Breast epithelium (tissue), 4 donors: ENCODE data around the gene VPS29. TPM values are rescaled to one million over a fixed set of nuclear protein-coding genes. Genes with fewer than 3 reads are reported as not detected.
A peak's percentile ranks its signal among the peaks of the same experiment; 100 is the strongest.

Experiments used
- DNase-seq, 2 donors: peaks; one replicate each; pipeline ENCODE4 v3.0.0-alpha.2; 2019; ENCODE audit warnings: low spot score in 2 of 2
- H3K27ac ChIP-seq, 2 donors: fragments of 200-600 bp; sonication (generic) in 1 of 2; one replicate each; pipeline ENCODE4 v1.5.1; 2016 to 2019; ENCODE audit warnings: mild to moderate bottlenecking in 1 of 2
- H3K27me3 ChIP-seq, 2 donors: fragments of 200-600 bp; sonication (generic) in 1 of 2; one replicate each; pipeline versions ENCODE4 v1.5.1 to v1.6.0; 2017 to 2019; ENCODE audit warnings: control low read depth in 1 of 2, mild to moderate bottlenecking in 1 of 2
- H3K36me3 ChIP-seq: fragments of 200-600 bp; one replicate; pipeline ENCODE4 v1.5.1; 2019
- H3K4me1 ChIP-seq, 2 donors: fragments of 200-600 bp; sonication (generic); one replicate each; pipeline ENCODE4 v1.5.1; 2016 to 2019; ENCODE audit warnings: control low read depth in 1 of 2
- H3K4me3 ChIP-seq, 3 donors: fragments of 200-600 bp; sonication (generic); 1 replicate in 2 of 3; 2 replicates in 1 of 3; pipeline ENCODE4 v1.5.1; 2016 to 2019; ENCODE audit warnings: mild to moderate bottlenecking in 3 of 3, moderate library complexity in 2 of 3
- H3K9me3 ChIP-seq, 2 donors: fragments of 200-600 bp; sonication (generic) in 1 of 2; one replicate each; pipeline ENCODE4 v1.5.1; 2016 to 2019; ENCODE audit warnings: control low read depth in 1 of 2
- POLR2A ChIP-seq: fragments of 450-650 bp; IDR thresholded peaks from one replicate; pipeline ENCODE4 v1.6.1; 2016; ENCODE audit warnings: antibody characterized with exemption, mild to moderate bottlenecking, moderate library complexity
- POLR2AphosphoS5 ChIP-seq, 3 donors: sonication (generic); formaldehyde crosslinking; IDR thresholded peaks; one replicate each; pipeline ENCODE4 v1.6.1; 2017; ENCODE audit warnings: antibody characterized with exemption in 3 of 3
- intact Hi-C: fragments of 100-400 bp; cut with DNase I; formaldehyde crosslinking; loops from one replicate; pipeline ENCODE4 v1.15.1; 2023; ENCODE audit warnings: low total_unique reads
- total RNA-seq, 3 donors: library from RNA; depleted of rRNA; stranded (reverse); fragments of >200 nt; gene quantifications; one replicate each; pipeline ENCODE4 v1.1.0, GENCODE V29; 2016
- TF ChIP-seq, protein P1 (sequence below), 3 donors: fragments of 450-650 bp; IDR thresholded peaks; one replicate each; pipeline ENCODE4 v1.5.1; 2016 to 2017; ENCODE audit warnings: antibody characterized with exemption in 3 of 3, mild to moderate bottlenecking in 3 of 3, moderate library complexity in 3 of 3

VPS29 gene
- 100 to 1,000 TPM in 1 of 3 donors, 10 to 100 TPM in 2; 82.9 to 135 (median 96.7) TPM for total RNA-seq

DNA sequence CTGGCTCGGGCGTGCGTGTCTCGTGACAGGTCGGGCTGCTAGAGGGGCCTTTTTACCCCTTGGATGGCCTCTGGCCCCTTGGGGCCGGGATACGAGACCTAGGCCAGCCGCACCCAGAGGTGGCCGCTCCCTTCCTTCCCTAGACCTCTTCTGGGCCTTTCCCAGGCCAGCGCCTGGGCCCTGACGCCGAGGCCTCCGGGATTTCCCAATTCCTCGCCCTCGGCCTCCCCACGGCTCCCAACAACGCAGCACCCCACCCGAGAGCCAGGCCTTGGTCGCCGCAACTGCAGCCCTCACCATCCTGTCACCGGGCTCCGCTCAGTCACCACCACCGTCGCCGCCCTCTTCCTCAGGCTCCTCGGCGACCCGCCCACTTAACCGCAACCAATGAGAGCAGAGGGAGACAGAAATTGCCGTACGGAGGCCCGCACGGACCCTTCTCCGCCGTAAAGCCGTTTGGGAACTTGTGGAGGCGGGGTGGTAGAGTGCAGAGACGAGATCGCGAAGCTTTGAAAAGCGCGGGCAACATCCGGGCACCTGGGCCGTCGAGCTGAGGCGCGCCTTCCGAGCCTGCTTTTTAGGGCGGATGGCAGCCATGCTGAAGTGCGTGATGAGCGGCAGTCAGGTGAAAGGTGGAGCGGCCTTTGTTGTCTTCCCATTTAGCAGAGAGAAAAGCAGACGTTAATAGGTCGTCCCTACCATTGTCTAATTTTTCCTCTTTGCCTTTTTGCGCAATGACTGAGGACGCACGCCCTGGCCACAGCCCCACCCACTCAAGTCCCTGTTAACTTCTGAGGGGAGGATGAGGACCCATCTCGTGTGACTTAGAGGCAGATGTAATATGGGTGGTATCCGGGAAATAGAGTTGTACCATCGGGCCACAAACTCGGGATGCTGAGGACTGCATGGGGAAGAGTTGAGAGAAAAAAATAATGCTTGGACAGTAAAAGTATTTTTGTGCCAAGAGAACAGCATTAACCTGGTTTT lies at the start of gene VPS29, which contains the start of gene RAD9B:
Gene VPS29, minus strand, starts transcription at position 360 of the 987 bp plus-strand sequence. Its CDS starts 60 bp downstream, at position 300.
Gene RAD9B, plus strand, starts transcription at position 580 of the 987 bp plus-strand sequence. Its CDS starts 7 bp downstream, at position 587.
- TF ChIP-seq POLR2A (peak; percentile 85), POLR2AphosphoS5 (IDR thresholded peaks at IDR 0.05) (peak; percentile 93 to 98 (median 97))
- TF ChIP-seq, protein P1, sequence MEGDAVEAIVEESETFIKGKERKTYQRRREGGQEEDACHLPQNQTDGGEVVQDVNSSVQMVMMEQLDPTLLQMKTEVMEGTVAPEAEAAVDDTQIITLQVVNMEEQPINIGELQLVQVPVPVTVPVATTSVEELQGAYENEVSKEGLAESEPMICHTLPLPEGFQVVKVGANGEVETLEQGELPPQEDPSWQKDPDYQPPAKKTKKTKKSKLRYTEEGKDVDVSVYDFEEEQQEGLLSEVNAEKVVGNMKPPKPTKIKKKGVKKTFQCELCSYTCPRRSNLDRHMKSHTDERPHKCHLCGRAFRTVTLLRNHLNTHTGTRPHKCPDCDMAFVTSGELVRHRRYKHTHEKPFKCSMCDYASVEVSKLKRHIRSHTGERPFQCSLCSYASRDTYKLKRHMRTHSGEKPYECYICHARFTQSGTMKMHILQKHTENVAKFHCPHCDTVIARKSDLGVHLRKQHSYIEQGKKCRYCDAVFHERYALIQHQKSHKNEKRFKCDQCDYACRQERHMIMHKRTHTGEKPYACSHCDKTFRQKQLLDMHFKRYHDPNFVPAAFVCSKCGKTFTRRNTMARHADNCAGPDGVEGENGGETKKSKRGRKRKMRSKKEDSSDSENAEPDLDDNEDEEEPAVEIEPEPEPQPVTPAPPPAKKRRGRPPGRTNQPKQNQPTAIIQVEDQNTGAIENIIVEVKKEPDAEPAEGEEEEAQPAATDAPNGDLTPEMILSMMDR (IDR thresholded peaks at IDR 0.05) = no peak
- peak; percentile 97 to 98 for DNase-seq
- peak within 1 kb of the TSS; percentile 86 to 95 for H3K27ac ChIP-seq
- no peaks in the 10 kb centered on the region for H3K27me3 ChIP-seq
- peak within 1 kb of the TSS; percentile 85 to 100 (median 90) for H3K4me3 ChIP-seq
- intact Hi-C loops = no loop called here
- H3K36me3 ChIP-seq = no peaks in the 10 kb centered on the region
- no peaks in the 10 kb centered on the region for H3K9me3 ChIP-seq
- H3K4me1 ChIP-seq = peaks cover 0 to 3% of the 10 kb centered on the region in 2 donors

DNA sequence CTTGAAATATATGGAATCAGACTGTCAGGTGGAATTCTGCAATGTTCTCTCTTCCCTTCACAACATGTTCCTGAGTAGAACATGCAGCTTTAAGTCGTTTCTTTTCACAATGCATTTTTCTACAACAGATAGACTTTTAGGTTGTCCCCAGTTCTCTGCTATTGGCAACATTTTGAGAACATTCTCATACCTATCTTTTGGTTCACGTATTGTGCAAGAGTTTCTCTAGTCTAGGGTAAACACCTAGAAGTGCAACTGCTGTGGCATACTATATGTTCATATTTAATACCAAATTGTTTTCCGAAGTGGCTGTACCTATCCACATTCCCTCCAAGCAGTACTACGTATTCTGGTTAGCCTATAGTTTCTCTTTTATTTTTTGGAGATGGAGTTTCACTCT lies 49.1 kb upstream of the VPS29 start:
- Histone ChIP-seq H3K4me1 (peaks cover 0 to 10% of the 10 kb centered on the region in 2 donors), H3K9me3 (no peaks in the 10 kb centered on the region), H3K36me3 (no peaks in the 10 kb centered on the region), H3K27ac (no peak overlapping the region), H3K27me3 (no peaks in the 10 kb centered on the region), H3K4me3 (no peak overlapping the region)
- no peak for DNase-seq
- TF ChIP-seq POLR2A = no peak
- TF ChIP-seq POLR2AphosphoS5 (IDR thresholded peaks at IDR 0.05) = no peak
- TF ChIP-seq, protein P1 (IDR thresholded peaks at IDR 0.05) = no peak
- intact Hi-C loops = no loop called here

DNA sequence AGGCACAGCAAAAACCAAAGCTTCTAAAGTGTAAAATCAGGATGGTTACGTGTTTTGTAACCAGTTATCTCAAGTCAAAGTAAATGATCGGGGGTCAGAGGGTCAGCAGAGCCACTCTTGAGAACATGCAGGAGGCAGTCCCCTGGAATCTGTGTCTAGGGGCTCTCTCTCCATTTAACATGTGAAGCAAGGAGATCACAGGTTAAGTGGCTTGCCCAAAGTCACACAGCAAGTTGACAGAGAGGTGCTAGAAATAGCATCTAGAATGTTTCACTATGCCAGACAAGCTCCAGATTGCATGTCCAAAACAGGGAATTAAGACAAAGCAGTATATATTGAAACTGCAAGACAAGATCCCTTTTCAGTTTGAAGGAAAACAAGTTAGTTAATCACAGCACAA lies 47.8 kb upstream of the VPS29 start:
- TF ChIP-seq, protein P1 (IDR thresholded peaks at IDR 0.05) = no peak
- TF ChIP-seq POLR2AphosphoS5 (IDR thresholded peaks at IDR 0.05) = no peak
- no peak for TF ChIP-seq POLR2A
- DNase-seq = no peak
- no peak overlapping the region for H3K27ac ChIP-seq
- H3K4me1 ChIP-seq = no peaks in the 10 kb centered on the region
- intact Hi-C loops = no loop called here
- no peaks in the 10 kb centered on the region for H3K27me3 ChIP-seq
- H3K4me3 ChIP-seq = no peak overlapping the region
- no peaks in the 10 kb centered on the region for H3K36me3 ChIP-seq
- no peaks in the 10 kb centered on the region for H3K9me3 ChIP-seq

DNA sequence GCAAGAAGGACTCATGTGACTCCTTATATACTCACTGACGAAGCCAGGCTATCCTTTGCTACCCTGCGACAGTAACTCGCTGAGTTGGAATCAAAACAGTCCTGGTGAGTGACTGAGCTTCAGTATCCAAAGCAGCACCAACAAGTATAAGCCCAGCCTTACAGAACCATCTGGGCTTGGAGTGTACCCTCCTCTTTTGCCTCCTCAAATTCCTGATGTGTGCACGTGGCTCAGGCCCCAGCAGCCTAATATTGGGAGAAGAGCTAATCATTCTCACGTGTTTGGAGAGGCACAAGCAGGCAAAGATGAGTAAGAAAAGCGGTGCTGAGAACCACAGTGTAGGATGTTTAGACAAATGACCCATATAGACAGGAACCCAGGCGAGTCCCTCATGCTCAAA lies 46.8 kb upstream of the VPS29 start:
- Histone ChIP-seq H3K27me3 (no peaks in the 10 kb centered on the region), H3K9me3 (no peaks in the 10 kb centered on the region), H3K36me3 (no peaks in the 10 kb centered on the region), H3K4me1 (peaks cover 0 to 7% of the 10 kb centered on the region in 2 donors), H3K27ac (no peak overlapping the region), H3K4me3 (no peak overlapping the region)
- TF ChIP-seq POLR2AphosphoS5 (IDR thresholded peaks at IDR 0.05) (no peak), POLR2A (no peak)
- TF ChIP-seq, protein P1 (IDR thresholded peaks at IDR 0.05) = no peak
- intact Hi-C loops = no loop called here
- no peak for DNase-seq

DNA sequence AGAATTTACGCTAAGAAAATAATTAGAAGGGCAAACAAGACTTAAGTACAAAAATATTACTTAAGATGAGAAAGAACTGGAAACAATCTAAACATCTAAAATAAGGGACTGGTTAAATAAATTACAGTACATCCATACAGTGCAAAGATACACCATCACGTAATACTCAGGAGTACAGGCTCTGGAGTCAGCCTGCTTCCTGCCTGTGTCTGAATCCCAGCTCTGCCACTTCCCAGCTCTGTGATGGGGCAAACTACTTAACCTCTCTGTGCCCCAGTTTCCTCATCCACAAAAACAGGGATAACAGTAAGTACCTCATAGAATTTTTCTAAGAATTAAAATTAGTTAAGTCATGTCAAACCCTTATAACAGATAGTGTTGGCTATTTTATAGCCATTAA lies 45.2 kb upstream of the VPS29 start:
- TF ChIP-seq POLR2A (no peak), POLR2AphosphoS5 (IDR thresholded peaks at IDR 0.05) (no peak)
- TF ChIP-seq, protein P1 (IDR thresholded peaks at IDR 0.05) = no peak
- Histone ChIP-seq H3K9me3 (no peaks in the 10 kb centered on the region), H3K4me1 (peaks cover 0 to 14% of the 10 kb centered on the region in 2 donors), H3K27me3 (no peaks in the 10 kb centered on the region), H3K36me3 (no peaks in the 10 kb centered on the region), H3K4me3 (no peak overlapping the region), H3K27ac (no peak overlapping the region)
- DNase-seq = no peak
- intact Hi-C loops = no loop called here
